Body of pancreas (tissue), 4 donors: ENCODE measurements around the gene PPP2R2B.

Experiments
- POLR2A ChIP-seq, 3 donors: fragments of 450-650 bp; IDR thresholded peaks; one replicate each; pipeline ENCODE4 v1.6.1; 2016; ENCODE audit warnings: antibody characterized with exemption in 3 of 3, mild to moderate bottlenecking in 2 of 3
- TF ChIP-seq, protein P1 (sequence below), 7 experiments: fragments of 450-650 bp in 4 of 7; fragments of 200-600 bp in 3 of 7; sonication (generic) in 3 of 7; IDR thresholded peaks; one replicate each; pipeline ENCODE4 v1.5.1; 2016 to 2019; ENCODE audit warnings: antibody characterized with exemption in 7 of 7

DNA sequence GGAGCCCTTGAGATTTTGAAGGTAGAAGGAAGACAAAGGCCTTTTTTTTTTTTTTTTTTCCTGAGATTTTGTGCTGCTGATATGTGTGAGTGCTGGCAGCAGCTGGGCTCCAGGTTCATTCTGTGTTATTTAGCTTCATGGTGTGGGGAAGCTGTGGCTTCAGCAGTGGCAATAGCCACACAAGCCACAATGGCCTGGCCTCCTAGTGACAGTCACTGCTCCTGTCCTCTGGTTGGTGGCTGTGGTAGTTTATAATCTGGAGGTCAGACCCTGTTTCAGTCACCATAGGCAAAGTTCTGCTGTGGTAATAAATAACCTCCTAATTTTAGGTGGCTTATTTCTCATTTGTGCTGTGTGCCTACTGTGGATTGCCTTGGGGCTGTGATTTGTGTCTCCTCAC lies 334.3 kb downstream of the PPP2R2B start:
- TF ChIP-seq, protein P1, sequence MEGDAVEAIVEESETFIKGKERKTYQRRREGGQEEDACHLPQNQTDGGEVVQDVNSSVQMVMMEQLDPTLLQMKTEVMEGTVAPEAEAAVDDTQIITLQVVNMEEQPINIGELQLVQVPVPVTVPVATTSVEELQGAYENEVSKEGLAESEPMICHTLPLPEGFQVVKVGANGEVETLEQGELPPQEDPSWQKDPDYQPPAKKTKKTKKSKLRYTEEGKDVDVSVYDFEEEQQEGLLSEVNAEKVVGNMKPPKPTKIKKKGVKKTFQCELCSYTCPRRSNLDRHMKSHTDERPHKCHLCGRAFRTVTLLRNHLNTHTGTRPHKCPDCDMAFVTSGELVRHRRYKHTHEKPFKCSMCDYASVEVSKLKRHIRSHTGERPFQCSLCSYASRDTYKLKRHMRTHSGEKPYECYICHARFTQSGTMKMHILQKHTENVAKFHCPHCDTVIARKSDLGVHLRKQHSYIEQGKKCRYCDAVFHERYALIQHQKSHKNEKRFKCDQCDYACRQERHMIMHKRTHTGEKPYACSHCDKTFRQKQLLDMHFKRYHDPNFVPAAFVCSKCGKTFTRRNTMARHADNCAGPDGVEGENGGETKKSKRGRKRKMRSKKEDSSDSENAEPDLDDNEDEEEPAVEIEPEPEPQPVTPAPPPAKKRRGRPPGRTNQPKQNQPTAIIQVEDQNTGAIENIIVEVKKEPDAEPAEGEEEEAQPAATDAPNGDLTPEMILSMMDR (IDR thresholded peaks at IDR 0.05): no peak
- TF ChIP-seq POLR2A (IDR thresholded peaks at IDR 0.05): no peak
